ENCODE data around the gene KLHDC7B.
A peak's percentile ranks its signal among the peaks of the same experiment; 100 is the strongest.

KLHDC7B gene
- total RNA-seq: 4.2 to 6.4 (median 5.2) reads per million in 3 donors

GRCh38 chr22:50545522-50546325, at the start of gene KLHDC7B:
TSS of gene KLHDC7B (plus strand) at chr22:50545899. CDS start at chr22:50546244, 345 bp downstream.
- no peaks in the 10 kb centered on the region for H3K36me3 ChIP-seq (ENCODE audit: control insufficient read depth, insufficient read depth, low read length)
- no peaks in the 10 kb centered on the region for H3K9me3 ChIP-seq (ENCODE audit: control insufficient read depth, low read length)
- no peak for DNase-seq
- H3K4me1 ChIP-seq (ENCODE audit: control insufficient read depth, insufficient read depth, low read length, poor library complexity, severe bottlenecking): peaks cover 39% of the 10 kb centered on the region
- no peaks in the 10 kb centered on the region for H3K27me3 ChIP-seq (replicated peaks; ENCODE audit: control insufficient read depth, insufficient read depth, low read length, poor library complexity, severe bottlenecking)
- no peak within 1 kb of the TSS for H3K4me3 ChIP-seq (ENCODE audit: insufficient read depth, low read depth, low read length, poor library complexity, severe bottlenecking)
- peak within 1 kb of the TSS; percentile 56 for H3K27ac ChIP-seq (ENCODE audit: insufficient read depth, low read length, poor library complexity, severe bottlenecking)

- Histone ChIP-seq H3K36me3 (ENCODE audit: control insufficient read depth, insufficient read depth, low read length) (no peaks in the 10 kb centered on the region), H3K27ac (ENCODE audit: insufficient read depth, low read length, poor library complexity, severe bottlenecking) (no peak overlapping the region), H3K4me1 (ENCODE audit: control insufficient read depth, insufficient read depth, low read length, poor library complexity, severe bottlenecking) (no peaks in the 10 kb centered on the region), H3K9me3 (ENCODE audit: control insufficient read depth, low read length) (no peaks in the 10 kb centered on the region), H3K27me3 (replicated peaks; ENCODE audit: control insufficient read depth, insufficient read depth, low read length, poor library complexity, severe bottlenecking) (no peaks in the 10 kb centered on the region), H3K4me3 (ENCODE audit: insufficient read depth, low read depth, low read length, poor library complexity, severe bottlenecking) (no peak overlapping the region)
- no peak for DNase-seq
Observed at GRCh38 chr22:50497093-50497492, 48.6 kb upstream of the KLHDC7B start.

GRCh38 chr22:50498322-50498890, 47.3 kb upstream of the KLHDC7B start:
- H3K4me3 ChIP-seq (ENCODE audit: insufficient read depth, low read depth, low read length, poor library complexity, severe bottlenecking): no peak overlapping the region
- H3K36me3 ChIP-seq (ENCODE audit: control insufficient read depth, insufficient read depth, low read length): peaks cover 13% of the 10 kb centered on the region
- no peaks in the 10 kb centered on the region for H3K4me1 ChIP-seq (ENCODE audit: control insufficient read depth, insufficient read depth, low read length, poor library complexity, severe bottlenecking)
- H3K9me3 ChIP-seq (ENCODE audit: control insufficient read depth, low read length): no peaks in the 10 kb centered on the region
- peak; percentile 23 to 50 (median 29) for DNase-seq
- H3K27ac ChIP-seq (ENCODE audit: insufficient read depth, low read length, poor library complexity, severe bottlenecking): no peak overlapping the region
- no peaks in the 10 kb centered on the region for H3K27me3 ChIP-seq (replicated peaks; ENCODE audit: control insufficient read depth, insufficient read depth, low read length, poor library complexity, severe bottlenecking)

GRCh38 chr22:50500452-50500851, 45.2 kb upstream of the KLHDC7B start:
- no peaks in the 10 kb centered on the region for H3K27me3 ChIP-seq (replicated peaks; ENCODE audit: control insufficient read depth, insufficient read depth, low read length, poor library complexity, severe bottlenecking)
- H3K4me1 ChIP-seq (ENCODE audit: control insufficient read depth, insufficient read depth, low read length, poor library complexity, severe bottlenecking): peaks cover 4% of the 10 kb centered on the region
- peaks cover 24% of the 10 kb centered on the region for H3K36me3 ChIP-seq (ENCODE audit: control insufficient read depth, insufficient read depth, low read length)
- DNase-seq: no peak
- no peaks in the 10 kb centered on the region for H3K9me3 ChIP-seq (ENCODE audit: control insufficient read depth, low read length)
- H3K4me3 ChIP-seq (ENCODE audit: insufficient read depth, low read depth, low read length, poor library complexity, severe bottlenecking): no peak overlapping the region
- H3K27ac ChIP-seq (ENCODE audit: insufficient read depth, low read length, poor library complexity, severe bottlenecking): no peak overlapping the region

- H3K9me3 ChIP-seq (ENCODE audit: control insufficient read depth, low read length): no peaks in the 10 kb centered on the region
Observed at GRCh38 chr22:50502096-50502495, 43.6 kb upstream of the KLHDC7B start.

GRCh38 chr22:50502628-50503474, 42.8 kb upstream of the KLHDC7B start:
- no peak for DNase-seq
- Histone ChIP-seq H3K27me3 (replicated peaks; ENCODE audit: control insufficient read depth, insufficient read depth, low read length, poor library complexity, severe bottlenecking) (no peaks in the 10 kb centered on the region), H3K4me3 (ENCODE audit: insufficient read depth, low read depth, low read length, poor library complexity, severe bottlenecking) (no peak overlapping the region), H3K27ac (ENCODE audit: insufficient read depth, low read length, poor library complexity, severe bottlenecking) (no peak overlapping the region), H3K4me1 (ENCODE audit: control insufficient read depth, insufficient read depth, low read length, poor library complexity, severe bottlenecking) (peaks cover 19% of the 10 kb centered on the region), H3K9me3 (ENCODE audit: control insufficient read depth, low read length) (no peaks in the 10 kb centered on the region), H3K36me3 (ENCODE audit: control insufficient read depth, insufficient read depth, low read length) (peaks cover 33% of the 10 kb centered on the region)

More at GRCh38 chr22:50502096-50502495, 43.6 kb upstream of the KLHDC7B start:
- DNase-seq: no peak
- Histone ChIP-seq H3K4me3 (ENCODE audit: insufficient read depth, low read depth, low read length, poor library complexity, severe bottlenecking) (no peak overlapping the region), H3K36me3 (ENCODE audit: control insufficient read depth, insufficient read depth, low read length) (peaks cover 33% of the 10 kb centered on the region), H3K27me3 (replicated peaks; ENCODE audit: control insufficient read depth, insufficient read depth, low read length, poor library complexity, severe bottlenecking) (no peaks in the 10 kb centered on the region), H3K27ac (ENCODE audit: insufficient read depth, low read length, poor library complexity, severe bottlenecking) (no peak overlapping the region), H3K4me1 (ENCODE audit: control insufficient read depth, insufficient read depth, low read length, poor library complexity, severe bottlenecking) (peaks cover 18% of the 10 kb centered on the region)

- no peaks in the 10 kb centered on the region for H3K27me3 ChIP-seq (replicated peaks; ENCODE audit: control insufficient read depth, insufficient read depth, low read length, poor library complexity, severe bottlenecking)
- no peak overlapping the region for H3K27ac ChIP-seq (ENCODE audit: insufficient read depth, low read length, poor library complexity, severe bottlenecking)
- no peaks in the 10 kb centered on the region for H3K9me3 ChIP-seq (ENCODE audit: control insufficient read depth, low read length)
- H3K4me1 ChIP-seq (ENCODE audit: control insufficient read depth, insufficient read depth, low read length, poor library complexity, severe bottlenecking): peaks cover 21% of the 10 kb centered on the region
- DNase-seq: no peak
- H3K36me3 ChIP-seq (ENCODE audit: control insufficient read depth, insufficient read depth, low read length): peaks cover 33% of the 10 kb centered on the region
- H3K4me3 ChIP-seq (ENCODE audit: insufficient read depth, low read depth, low read length, poor library complexity, severe bottlenecking): no peak overlapping the region
Observed at GRCh38 chr22:50503475-50504145, 42.1 kb upstream of the KLHDC7B start.

- Histone ChIP-seq H3K4me1 (ENCODE audit: control insufficient read depth, insufficient read depth, low read length, poor library complexity, severe bottlenecking) (peaks cover 26% of the 10 kb centered on the region), H3K36me3 (ENCODE audit: control insufficient read depth, insufficient read depth, low read length) (peaks cover 33% of the 10 kb centered on the region), H3K4me3 (ENCODE audit: insufficient read depth, low read depth, low read length, poor library complexity, severe bottlenecking) (no peak overlapping the region), H3K27ac (ENCODE audit: insufficient read depth, low read length, poor library complexity, severe bottlenecking) (no peak overlapping the region), H3K27me3 (replicated peaks; ENCODE audit: control insufficient read depth, insufficient read depth, low read length, poor library complexity, severe bottlenecking) (no peaks in the 10 kb centered on the region), H3K9me3 (ENCODE audit: control insufficient read depth, low read length) (no peaks in the 10 kb centered on the region)
- no peak for DNase-seq
Observed at GRCh38 chr22:50504369-50505211, 41.1 kb upstream of the KLHDC7B start.

- no peak overlapping the region for H3K4me3 ChIP-seq (ENCODE audit: insufficient read depth, low read depth, low read length, poor library complexity, severe bottlenecking)
- no peak overlapping the region for H3K27ac ChIP-seq (ENCODE audit: insufficient read depth, low read length, poor library complexity, severe bottlenecking)
- no peaks in the 10 kb centered on the region for H3K27me3 ChIP-seq (replicated peaks; ENCODE audit: control insufficient read depth, insufficient read depth, low read length, poor library complexity, severe bottlenecking)
- H3K4me1 ChIP-seq (ENCODE audit: control insufficient read depth, insufficient read depth, low read length, poor library complexity, severe bottlenecking): peaks cover 26% of the 10 kb centered on the region
- peaks cover 33% of the 10 kb centered on the region for H3K36me3 ChIP-seq (ENCODE audit: control insufficient read depth, insufficient read depth, low read length)
- DNase-seq: no peak
- no peaks in the 10 kb centered on the region for H3K9me3 ChIP-seq (ENCODE audit: control insufficient read depth, low read length)
Observed at GRCh38 chr22:50505276-50505775, 40.4 kb upstream of the KLHDC7B start.
